Germinal center (tissue), 1 donor: ENCODE results near the gene SRC.

Source experiments
- DNase-seq: peaks from one replicate; pipeline ENCODE4 v3.0.0; 2012; ENCODE audit warnings: mixed read lengths, low spot score

The SRC gene

GRCh38 chr20:37350649-37351574 lies 5.0 kb downstream of the SRC start:
- no peak for DNase-seq

GRCh38 chr20:37351689-37352607 lies 6.0 kb downstream of the SRC start:
- no peak for DNase-seq

GRCh38 chr20:37352608-37352980 lies 6.7 kb downstream of the SRC start:
- no peak for DNase-seq

- no peak for DNase-seq
Measured at GRCh38 chr20:37353285-37353849, 7.4 kb downstream of the SRC start.

GRCh38 chr20:37354210-37355195 lies 8.6 kb downstream of the SRC start:
- DNase-seq: no peak

- DNase-seq: no peak
Measured at GRCh38 chr20:37355252-37356180, 9.6 kb downstream of the SRC start.

- no peak for DNase-seq
Measured at GRCh38 chr20:37356387-37356786, 10.4 kb downstream of the SRC start.

- no peak for DNase-seq
Measured at GRCh38 chr20:37356961-37357371, 11.0 kb downstream of the SRC start.

GRCh38 chr20:37357481-37358365 lies 11.8 kb downstream of the SRC start:
- no peak for DNase-seq

GRCh38 chr20:37358366-37359150 lies 12.6 kb downstream of the SRC start:
- no peak for DNase-seq

GRCh38 chr20:37359331-37359730 lies 13.4 kb downstream of the SRC start:
- DNase-seq: no peak

GRCh38 chr20:37359836-37360235 lies 13.9 kb downstream of the SRC start:
- no peak for DNase-seq

- no peak for DNase-seq
Measured at GRCh38 chr20:37360391-37361115, 14.6 kb downstream of the SRC start.

- DNase-seq: no peak
Measured at GRCh38 chr20:37361336-37361735, 15.4 kb downstream of the SRC start.

- DNase-seq: no peak
Measured at GRCh38 chr20:37362231-37362792, 16.4 kb downstream of the SRC start.

- no peak for DNase-seq
Measured at GRCh38 chr20:37362821-37363220, 16.9 kb downstream of the SRC start.
